MM.1S (cell line): ENCODE results near the gene CST4.

ENCODE experiments used
- EZH2phosphoT487 ChIP-seq: fragments of 300-600 bp; sonication (generic); IDR thresholded peaks from 2 replicates; pipeline ENCODE4 v1.6.1; 2018; ENCODE audit warnings: antibody characterized with exemption, low read length
- TF ChIP-seq, protein P1 (sequence below): fragments of 300-600 bp; sonication (generic); IDR thresholded peaks from 2 replicates; pipeline ENCODE4 v1.5.1; 2016; ENCODE audit warnings: antibody characterized with exemption, low read length, mixed read lengths

DNA sequence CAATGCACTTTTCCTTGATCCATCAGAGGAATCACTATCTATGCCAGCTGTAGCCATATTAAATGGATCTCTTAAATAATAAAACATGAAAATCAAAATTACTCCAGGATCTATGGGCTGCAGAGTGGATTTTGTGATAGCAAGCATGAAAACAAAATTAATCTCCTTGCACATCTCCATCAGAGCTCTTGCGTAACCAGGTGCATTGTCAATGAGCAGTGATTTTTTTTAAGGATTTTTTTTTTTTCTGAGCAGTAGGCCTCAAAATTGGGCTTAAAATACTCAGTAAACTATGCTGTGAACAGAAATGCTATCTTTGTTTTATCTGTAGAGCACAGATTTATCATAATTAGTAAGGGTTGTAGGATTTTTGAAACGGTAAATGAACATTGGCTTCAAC, 39.6 kb downstream of the CST4 start:
- TF ChIP-seq, protein P1, sequence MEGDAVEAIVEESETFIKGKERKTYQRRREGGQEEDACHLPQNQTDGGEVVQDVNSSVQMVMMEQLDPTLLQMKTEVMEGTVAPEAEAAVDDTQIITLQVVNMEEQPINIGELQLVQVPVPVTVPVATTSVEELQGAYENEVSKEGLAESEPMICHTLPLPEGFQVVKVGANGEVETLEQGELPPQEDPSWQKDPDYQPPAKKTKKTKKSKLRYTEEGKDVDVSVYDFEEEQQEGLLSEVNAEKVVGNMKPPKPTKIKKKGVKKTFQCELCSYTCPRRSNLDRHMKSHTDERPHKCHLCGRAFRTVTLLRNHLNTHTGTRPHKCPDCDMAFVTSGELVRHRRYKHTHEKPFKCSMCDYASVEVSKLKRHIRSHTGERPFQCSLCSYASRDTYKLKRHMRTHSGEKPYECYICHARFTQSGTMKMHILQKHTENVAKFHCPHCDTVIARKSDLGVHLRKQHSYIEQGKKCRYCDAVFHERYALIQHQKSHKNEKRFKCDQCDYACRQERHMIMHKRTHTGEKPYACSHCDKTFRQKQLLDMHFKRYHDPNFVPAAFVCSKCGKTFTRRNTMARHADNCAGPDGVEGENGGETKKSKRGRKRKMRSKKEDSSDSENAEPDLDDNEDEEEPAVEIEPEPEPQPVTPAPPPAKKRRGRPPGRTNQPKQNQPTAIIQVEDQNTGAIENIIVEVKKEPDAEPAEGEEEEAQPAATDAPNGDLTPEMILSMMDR: no peak
- TF ChIP-seq EZH2phosphoT487: no peak
